Kidney (tissue), 14 donors: ENCODE results near the gene PIEZO2. TPM values are rescaled to one million over a fixed set of nuclear protein-coding genes. Genes with fewer than 3 reads are reported as not detected.

Source experiments
- DNase-seq, 5 donors: peaks; one replicate each; pipeline ENCODE4 v3.0.0-alpha.2; 2013 to 2020
- FAIRE-seq: peaks from 2 replicates; lab custom pipeline; 2012; peaks lifted over from hg19 to GRCh38; lab: Jason Lieb, UNC
- H3K27ac ChIP-seq, 2 donors: one replicate each; pipeline ENCODE4 v1.7.0; 2013; ENCODE audit warnings: low read depth in 2 of 2, low read length in 2 of 2, inconsistent platforms in 1 of 2
- H3K27me3 ChIP-seq: one replicate; pipeline ENCODE4 v1.7.1; 2013; ENCODE audit warnings: low read length, inconsistent platforms; ENCODE audit not compliant: control insufficient read depth, insufficient read depth
- H3K36me3 ChIP-seq, 3 donors: one replicate each; pipeline versions ENCODE4 v1.7.0 to v1.7.1; 2013; ENCODE audit warnings: low read length in 3 of 3, control low read depth in 1 of 3, inconsistent platforms in 1 of 3; ENCODE audit not compliant: insufficient read depth in 3 of 3, control insufficient read depth in 2 of 3
- H3K4me1 ChIP-seq, 3 donors: one replicate each; pipeline versions ENCODE4 v1.7.0 to v1.7.1; 2013; ENCODE audit warnings: low read length in 3 of 3, inconsistent platforms in 1 of 3, low read depth in 1 of 3; ENCODE audit not compliant: control insufficient read depth in 2 of 3, insufficient read depth in 2 of 3
- H3K4me3 ChIP-seq, 3 donors: one replicate each; pipeline versions ENCODE4 v1.7.0 to v1.8.1; 2013; ENCODE audit warnings: low read length in 3 of 3, control low read depth in 1 of 3, inconsistent platforms in 1 of 3
- H3K9ac ChIP-seq, 3 donors: one replicate each; pipeline versions ENCODE4 v1.7.0 to v1.7.1; 2013; ENCODE audit warnings: low read length in 3 of 3, control low read depth in 1 of 3, inconsistent platforms in 1 of 3
- H3K9me3 ChIP-seq, 3 donors: one replicate each; pipeline versions ENCODE4 v1.7.0 to v1.7.1; 2013; ENCODE audit warnings: low read length in 3 of 3, control low read depth in 1 of 3, inconsistent platforms in 1 of 3; ENCODE audit not compliant: control insufficient read depth in 2 of 3, insufficient read depth in 1 of 3
- intact Hi-C: fragments of 100-400 bp; cut with DNase I; formaldehyde crosslinking; loops from one replicate; pipeline ENCODE4 v1.11.1; 2022
- polyA plus RNA-seq: library from polyadenylated mRNA; stranded (reverse); fragments of 350-450 nt; fragmentation: Illumina TruSeq; extraction: RNeasy Lipid Tissue Mini Kit (QIAGEN cat#74804); gene quantifications from one replicate; pipeline ENCODE4 v1.2.3, GENCODE V29; 2014; ENCODE audit warnings: low read depth, low replicate concordance; ENCODE audit not compliant: insufficient read depth
- total RNA-seq: library from RNA; stranded (reverse); fragmentation: NEBNext Ultra II Directional; extraction: Animal tissue kit (Norgen Biotek cat#: 25700); gene quantifications from one replicate; pipeline ENCODE4 v1.2.1, GENCODE V29; 2021
- TF ChIP-seq, protein P1 (sequence below): IDR thresholded peaks from 3 replicates; pipeline ENCODE4 v1.5.1; 2012; ENCODE audit warnings: mild to moderate bottlenecking, moderate library complexity, borderline replicate concordance; ENCODE audit not compliant: insufficient read depth; ENCODE audit errors: extremely low read depth
- donor health status: control.
- donor health status: control.
- donor health status: control.
- donor health status: control.
- donor health status: control.
- donor health status: DM: yes; HTN: yes; CAD: no.
- donor health status: Normal renal cell carcinoma (clear cell type).

Gene PIEZO2
- total and polyA plus RNA-seq, 2 donors from 2014 or later = 1.1 to 4.1 TPM

DNA sequence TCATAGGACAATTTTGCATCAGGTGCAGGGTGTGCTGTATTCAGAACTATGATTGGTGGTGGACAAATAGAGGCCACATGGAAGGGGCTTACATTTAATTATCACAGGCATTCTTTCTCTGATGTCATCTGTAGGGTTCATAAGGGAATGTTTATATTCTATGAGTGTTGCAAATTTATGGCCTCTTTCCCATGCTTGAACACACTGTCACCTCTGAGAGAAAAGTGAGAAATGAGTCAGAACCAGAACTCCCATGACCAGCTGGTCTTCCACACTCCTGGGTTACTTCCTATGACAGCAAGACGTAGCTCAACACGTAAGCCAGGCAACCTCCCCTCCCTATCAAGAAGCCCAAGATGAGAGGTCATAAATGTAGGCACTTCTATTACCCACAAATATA lies 310.8 kb downstream of the PIEZO2 start:
- TF ChIP-seq, protein P1, sequence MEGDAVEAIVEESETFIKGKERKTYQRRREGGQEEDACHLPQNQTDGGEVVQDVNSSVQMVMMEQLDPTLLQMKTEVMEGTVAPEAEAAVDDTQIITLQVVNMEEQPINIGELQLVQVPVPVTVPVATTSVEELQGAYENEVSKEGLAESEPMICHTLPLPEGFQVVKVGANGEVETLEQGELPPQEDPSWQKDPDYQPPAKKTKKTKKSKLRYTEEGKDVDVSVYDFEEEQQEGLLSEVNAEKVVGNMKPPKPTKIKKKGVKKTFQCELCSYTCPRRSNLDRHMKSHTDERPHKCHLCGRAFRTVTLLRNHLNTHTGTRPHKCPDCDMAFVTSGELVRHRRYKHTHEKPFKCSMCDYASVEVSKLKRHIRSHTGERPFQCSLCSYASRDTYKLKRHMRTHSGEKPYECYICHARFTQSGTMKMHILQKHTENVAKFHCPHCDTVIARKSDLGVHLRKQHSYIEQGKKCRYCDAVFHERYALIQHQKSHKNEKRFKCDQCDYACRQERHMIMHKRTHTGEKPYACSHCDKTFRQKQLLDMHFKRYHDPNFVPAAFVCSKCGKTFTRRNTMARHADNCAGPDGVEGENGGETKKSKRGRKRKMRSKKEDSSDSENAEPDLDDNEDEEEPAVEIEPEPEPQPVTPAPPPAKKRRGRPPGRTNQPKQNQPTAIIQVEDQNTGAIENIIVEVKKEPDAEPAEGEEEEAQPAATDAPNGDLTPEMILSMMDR = no peak
- H3K9ac ChIP-seq = no peak overlapping the region

GRCh38 chr18:10834128-10834815 lies 315.1 kb downstream of the PIEZO2 start:
- no peak for DNase-seq
- intact Hi-C loops = no loop called here
- H3K36me3 ChIP-seq = no peaks in the 10 kb centered on the region
- H3K4me1 ChIP-seq = no peaks in the 10 kb centered on the region
- no peak overlapping the region for H3K4me3 ChIP-seq
- FAIRE-seq = no peak
- H3K9ac ChIP-seq = no peak overlapping the region
- H3K27ac ChIP-seq = no peak overlapping the region
- peaks cover 0 to 6% (median 0%) of the 10 kb centered on the region in 3 donors for H3K9me3 ChIP-seq
- H3K27me3 ChIP-seq = no peaks in the 10 kb centered on the region
- TF ChIP-seq, protein P1 = no peak

More for the DNA sequence above, 310.8 kb downstream of the PIEZO2 start:
- DNase-seq (no peak), FAIRE-seq (no peak)
- Histone ChIP-seq H3K4me1 (no peaks in the 10 kb centered on the region), H3K4me3 (no peak overlapping the region), H3K9me3 (no peaks in the 10 kb centered on the region), H3K36me3 (no peaks in the 10 kb centered on the region), H3K27ac (no peak overlapping the region), H3K27me3 (no peaks in the 10 kb centered on the region)
- intact Hi-C loops = no loop called here

DNA sequence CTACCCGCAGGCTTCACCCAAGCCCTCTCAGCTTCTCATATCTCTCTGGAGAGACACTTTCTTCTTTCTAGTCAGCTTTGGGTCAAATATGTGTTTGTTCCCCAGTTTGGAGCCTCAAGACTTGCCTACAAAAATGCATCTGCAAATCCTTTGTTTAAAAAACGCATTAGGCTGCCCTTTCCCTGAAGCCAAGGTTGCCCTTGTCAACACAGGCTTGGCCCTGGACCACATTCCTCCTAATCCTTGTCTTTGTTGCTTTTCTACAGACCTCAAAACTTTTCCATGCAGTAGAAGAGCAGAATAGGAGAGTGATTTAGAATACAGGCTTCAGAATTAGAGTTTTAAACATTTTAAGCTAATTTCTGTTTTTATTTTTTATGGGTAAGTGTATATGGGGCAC lies 315.7 kb downstream of the PIEZO2 start:
- FAIRE-seq = no peak
- Histone ChIP-seq H3K4me3 (no peak overlapping the region), H3K27ac (no peak overlapping the region), H3K4me1 (no peaks in the 10 kb centered on the region), H3K9ac (no peak overlapping the region), H3K27me3 (no peaks in the 10 kb centered on the region), H3K36me3 (no peaks in the 10 kb centered on the region), H3K9me3 (peaks cover 0 to 6% (median 0%) of the 10 kb centered on the region in 3 donors)
- TF ChIP-seq, protein P1 = no peak
- DNase-seq = no peak
- intact Hi-C loops = no loop called here
